Fibroblast of peridontal ligament (primary cell): ENCODE results near the gene ZGRF1.
"Not testable (repeated sequence)": the region's sequence is repeated elsewhere in the genome, so short reads cannot be mapped to it uniquely, and the experiment has no call there.

Source experiments
- DNase-seq: peaks from one replicate; pipeline ENCODE4 v3.0.0-alpha.2; 2010; ENCODE audit errors: extremely low read depth

ZGRF1 gene

DNA sequence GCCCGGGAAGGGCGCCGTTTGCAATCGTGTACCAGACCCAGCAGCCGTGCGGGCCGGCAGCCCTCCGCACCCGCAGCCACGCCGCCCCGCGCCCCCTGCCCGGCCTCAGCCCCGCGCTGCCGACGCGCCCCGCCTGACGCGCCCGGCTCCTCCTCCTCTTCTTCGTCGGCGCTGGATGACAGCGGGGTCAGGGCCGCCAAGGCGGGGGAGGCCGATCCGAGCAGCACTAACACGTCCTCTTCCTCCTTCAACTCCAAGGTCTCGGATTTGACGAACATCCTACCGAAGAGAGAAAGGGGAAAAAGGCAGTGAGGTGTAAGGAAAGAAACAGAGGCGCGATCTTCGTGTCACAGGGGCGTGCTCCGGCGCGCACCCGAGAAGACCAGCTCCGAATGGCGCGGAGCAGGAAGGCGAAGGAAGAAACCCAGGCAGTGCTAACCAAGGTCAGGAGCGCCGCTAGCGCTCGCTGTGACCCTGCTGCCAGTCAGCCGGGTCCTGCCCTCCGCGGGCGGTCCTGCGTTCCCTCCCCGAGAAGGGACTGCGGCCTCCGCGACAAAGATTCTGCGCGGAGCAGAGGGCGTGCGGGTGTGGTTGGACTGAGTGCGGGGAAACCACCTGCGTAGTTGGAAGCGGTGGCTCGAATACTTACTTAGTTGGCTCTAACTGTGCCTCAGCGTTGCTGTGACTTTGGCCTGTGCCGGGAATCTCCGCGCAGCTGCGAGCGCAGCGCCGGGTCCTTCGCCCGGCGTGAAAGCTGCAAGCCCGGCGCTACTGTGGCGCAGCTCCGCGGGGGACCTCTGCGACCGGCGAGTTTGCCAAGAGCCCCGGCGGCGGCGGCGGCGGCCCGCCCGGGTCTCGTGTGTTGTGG lies 121.3 kb downstream of the ZGRF1 start:
- DNase-seq = no peak

DNA sequence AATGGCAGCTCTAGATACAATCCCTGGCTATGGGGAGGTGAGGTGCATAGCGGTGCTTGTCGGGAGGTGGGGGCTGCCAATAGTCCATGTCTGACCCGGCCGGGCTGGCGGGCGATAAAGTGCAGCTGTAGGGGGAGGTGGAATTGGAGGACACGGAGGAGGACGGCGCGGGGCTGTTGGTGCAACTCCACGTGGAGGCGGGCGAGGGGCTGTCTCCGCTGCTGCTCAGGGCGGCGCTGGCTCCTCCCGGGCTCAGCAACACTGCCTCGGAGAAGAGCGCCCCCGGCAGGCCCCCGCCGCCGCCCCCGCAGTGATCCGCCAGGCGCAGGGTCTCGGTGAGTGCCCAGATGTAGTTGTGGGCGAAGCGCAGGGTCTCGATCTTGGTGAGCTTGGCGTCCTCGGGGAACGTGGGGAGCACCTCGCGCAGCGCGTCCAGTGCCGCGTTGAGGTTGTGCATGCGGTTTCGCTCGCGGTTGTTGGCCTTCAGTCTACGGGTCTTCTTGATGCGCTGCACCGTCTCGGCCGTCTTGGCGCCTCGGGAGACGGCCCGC lies 122.0 kb downstream of the ZGRF1 start:
- DNase-seq = no peak

DNA sequence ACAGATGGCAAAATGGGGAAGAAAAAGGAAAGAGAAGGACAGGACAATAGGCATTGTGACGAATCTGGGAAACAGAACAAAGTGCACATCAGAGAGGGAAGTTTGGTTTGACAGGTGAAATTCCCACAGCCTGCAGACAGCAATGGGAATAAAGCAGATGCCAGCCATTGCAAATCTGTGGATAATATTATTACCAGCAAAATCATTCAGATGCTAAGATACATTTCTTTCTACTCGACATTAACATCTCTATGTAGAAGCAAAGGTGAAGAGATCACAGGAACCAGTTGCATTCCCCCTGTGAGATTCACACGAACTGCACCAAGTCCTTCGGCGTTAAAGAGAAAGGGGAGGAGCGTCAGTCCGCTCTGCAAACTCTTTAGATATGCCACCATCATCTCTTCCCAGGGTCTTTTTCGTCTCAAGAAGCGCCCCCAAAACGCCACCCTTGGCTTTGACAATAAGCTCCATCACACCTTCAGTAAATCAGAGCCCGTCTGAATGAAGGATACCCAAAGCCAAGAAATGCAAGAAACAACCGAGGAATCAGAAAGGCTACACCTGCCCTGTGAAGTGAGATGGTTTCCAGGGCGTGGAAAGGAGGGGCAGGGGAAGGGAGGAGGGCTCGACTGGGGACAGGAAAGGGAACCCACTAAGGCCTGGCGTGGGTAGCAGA lies 122.6 kb downstream of the ZGRF1 start:
- DNase-seq = no peak

DNA sequence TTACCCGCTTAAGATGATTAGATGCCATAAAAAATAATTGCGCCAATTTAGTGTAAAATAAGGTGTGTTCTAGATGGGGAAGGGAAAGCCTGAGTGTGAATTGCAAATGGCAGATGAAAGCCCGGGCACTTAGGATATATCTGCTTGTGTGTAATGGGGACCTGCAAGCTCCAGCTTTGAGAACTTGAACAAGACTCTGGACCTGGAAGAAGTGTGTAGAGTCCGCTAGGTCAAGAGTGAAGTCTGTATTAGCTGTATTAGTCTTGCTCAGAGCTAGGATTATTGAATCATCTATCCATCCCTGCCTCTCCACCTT lies 124.9 kb downstream of the ZGRF1 start:
- DNase-seq = no peak

DNA sequence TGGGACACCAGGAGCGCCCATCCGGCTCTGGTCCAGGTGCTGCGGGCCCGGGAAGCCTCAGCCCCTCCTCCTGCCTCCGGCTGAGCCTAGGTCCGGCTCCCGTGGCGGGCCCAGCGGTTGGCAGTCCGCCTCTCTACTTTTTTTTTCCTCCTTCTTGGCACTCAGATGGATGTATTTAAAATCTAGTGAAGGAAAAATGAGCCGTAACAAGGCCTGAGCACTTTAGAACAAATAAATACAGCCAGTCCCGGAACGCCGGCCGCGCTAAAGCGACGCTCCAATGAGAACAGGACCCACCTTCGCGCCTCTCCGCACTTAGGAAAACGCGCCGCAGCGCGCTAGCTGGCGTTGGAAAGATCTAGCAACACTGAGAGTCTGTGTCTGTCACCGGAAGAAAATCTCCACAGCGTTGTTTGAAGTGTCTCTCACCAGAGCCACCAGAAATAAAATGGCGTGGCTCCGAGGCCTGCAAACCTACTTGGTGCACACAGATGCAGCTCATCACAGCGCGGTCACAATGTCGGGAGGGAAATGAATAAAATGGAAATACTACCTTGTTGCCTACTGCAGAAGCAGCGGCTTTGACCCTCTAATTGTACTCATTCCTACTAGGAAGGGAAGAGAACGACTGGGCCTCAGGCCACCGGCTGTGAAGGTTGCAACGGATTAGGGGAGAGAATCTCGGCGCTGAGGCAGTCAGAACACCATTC lies 125.5 kb downstream of the ZGRF1 start:
- DNase-seq = no peak

DNA sequence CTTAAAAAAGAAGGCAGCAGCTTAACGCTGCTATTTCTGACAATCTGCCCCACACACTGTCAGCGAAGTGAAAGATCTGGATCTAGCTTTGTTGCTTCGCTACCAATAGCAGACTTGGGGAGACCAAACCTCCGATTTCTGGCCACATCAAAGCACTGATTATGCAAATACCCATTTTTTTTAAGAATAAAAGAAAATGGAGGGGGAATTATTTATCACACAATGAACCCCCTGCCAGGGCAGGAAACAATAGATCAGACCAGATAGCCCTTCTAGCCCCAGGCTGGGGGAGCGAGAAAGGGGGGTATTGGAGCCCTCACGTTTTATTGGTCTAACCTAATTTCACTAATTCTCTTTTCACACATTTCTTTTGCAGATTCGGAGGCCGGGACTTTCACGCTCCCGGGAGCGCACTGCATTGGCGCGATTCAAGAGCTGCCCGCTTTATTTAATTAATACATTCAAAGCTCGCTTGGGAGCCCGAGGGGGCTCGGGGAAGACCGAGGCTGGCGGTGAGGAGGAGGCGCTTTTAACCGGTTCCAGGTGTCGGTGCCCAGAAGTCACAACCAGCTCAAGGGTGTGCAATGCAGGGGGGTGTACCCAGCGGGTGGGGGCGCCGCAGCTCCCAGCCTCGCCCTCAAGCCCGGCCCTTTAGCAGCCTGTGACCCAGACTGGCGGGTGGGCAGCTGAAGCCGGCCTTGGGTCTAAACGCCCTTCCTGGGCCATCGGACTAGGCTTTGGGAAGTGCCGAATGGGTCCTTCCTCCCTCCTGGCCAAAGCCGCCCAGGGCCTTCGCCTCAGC lies 126.2 kb downstream of the ZGRF1 start:
- DNase-seq = no peak

DNA sequence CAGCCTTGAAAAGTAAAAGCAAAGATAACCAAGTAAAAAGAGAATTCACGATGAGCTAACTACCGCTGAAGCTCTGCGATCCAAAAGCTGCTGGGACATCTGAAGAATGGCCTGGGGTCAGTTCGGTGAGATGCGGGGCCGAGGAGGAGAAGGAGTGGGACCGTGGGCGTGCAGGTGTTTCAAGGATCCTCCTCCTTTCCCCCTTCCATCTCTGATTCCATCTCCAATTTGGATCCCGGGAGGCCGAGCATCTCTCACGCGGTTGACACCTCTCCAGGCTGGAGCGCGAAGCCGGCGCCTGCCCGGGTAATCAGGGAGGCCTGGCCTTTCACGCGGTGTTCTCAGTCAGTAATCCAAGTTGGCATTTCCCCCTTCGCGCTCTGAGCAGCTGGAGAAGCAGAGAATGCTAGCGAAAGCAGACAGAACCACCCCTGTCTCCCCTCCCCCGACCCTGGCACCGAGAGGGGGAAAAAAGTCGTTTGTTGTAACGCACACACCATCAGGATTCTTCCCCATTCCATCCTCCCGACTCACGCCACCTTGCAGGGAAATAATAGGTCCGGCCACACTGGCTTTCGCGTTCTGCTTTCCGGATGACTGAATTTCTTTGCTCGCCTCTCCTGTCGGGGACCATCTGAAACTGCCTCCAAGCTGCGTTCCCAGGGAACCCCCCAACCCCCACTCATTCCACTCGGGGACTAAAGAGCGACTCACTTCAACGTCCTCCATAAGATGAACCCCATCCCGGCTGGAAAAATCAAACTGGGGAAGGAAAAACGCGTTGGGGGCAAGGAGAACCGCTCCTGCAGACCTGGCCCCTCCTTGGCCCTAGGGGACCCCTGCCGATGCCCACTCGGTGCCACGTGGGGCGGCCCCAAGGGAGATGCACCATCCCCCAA lies 127.2 kb downstream of the ZGRF1 start:
- DNase-seq = no peak

DNA sequence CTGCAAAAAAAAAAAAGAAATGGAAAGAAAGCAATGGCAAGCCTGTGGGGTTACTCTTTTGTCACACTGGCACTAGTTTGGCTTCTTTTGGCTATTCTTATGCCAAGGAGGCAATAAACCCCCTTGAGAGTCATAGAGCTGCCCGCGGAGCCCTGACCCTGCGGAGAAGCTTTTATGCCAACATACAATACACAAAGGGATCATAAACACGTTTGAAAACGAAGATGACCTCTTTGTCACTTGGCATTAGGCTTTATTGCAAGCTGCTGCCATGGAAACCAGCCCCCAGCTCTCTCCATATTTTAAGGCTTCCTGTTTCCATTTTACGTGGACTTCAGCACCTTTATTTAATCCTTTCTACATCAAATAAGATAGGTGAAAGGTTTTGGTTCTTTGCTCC lies 128.4 kb downstream of the ZGRF1 start:
- DNase-seq = no peak

DNA sequence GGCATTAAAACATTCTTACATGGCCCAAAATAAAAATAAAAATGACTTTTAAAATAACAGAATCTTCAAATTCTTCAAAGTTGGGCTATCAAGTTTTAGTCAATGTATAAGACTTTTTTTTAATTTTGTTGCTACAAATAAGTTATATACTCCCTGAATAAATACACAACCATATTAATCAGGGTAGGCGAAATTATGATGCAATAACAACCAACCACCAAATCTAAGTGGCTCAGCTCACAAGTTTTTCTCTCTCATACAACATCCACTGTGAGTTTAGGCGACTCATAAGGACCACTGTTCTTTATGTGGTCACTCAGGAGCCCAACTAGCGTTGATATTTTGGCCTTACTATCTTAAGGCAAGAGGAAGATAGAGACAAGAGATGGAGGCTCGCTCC lies 131.9 kb downstream of the ZGRF1 start:
- DNase-seq = no peak

DNA sequence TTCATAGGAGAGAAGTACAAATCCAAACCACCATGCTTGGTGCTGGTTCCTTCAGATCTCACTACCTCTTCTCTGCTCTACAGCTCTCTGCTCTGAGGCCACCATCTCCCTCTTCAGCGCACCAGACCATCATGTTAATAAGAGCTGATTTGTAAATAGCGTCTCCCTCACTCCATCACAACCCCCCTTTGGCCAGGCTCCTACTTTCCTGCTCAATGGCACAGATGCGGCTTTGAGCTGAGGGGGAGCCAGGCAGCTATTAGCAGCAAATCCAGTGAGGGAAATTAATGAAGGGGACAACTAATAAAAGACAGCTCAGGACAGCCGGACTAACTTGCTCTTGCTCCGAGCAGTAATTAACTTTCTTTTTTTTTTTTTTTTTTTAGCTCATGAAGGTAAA lies 133.8 kb downstream of the ZGRF1 start:
- DNase-seq = no peak

DNA sequence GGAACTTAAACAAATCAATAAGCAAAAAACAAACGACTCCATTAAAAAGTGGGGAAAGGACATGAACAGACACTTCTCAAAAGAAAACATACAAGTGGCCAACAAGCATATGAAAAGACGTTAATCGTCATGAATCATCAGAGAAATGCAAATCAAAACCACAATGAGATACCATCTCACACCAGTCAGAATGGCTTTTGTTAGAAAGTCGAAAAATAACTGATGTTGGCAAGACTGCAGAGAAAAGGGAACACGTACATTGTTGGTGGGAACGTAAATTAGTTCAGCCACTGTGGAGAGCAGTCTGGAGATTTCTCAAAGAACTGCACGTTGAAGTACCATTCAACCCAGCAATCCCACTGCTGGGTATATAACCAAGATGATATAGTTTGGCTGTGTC lies 144.4 kb downstream of the ZGRF1 start:
- no peak for DNase-seq

DNA sequence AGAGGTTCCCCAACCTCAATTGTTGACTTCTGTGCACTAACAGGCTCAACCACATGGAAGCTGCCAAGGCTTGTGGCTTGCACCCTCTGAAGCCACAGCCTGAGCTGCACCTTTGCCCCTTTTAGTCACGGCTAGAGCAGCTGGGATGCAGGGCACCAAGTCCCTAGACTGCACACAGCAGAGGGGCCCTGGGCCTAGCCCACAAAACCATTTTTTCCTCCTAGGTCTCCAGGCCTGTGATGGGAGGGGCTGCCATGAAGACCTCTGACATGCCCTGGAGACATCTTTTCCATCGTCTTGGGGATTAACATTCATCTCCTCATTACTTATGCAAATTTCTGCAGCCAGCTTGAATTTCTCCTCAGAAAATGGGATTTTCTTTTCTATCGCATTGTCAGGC lies 145.9 kb downstream of the ZGRF1 start:
- DNase-seq = not testable (repeated sequence)
